HG03159 (cell line): ENCODE results near the gene SET.
A peak's percentile ranks its signal among the peaks of the same experiment; 100 is the strongest.

Experiments
- ATAC-seq: cut with Tn5 transposase; IDR thresholded peaks from one replicate; pipeline ENCODE4 v1.9.1; 2021; ENCODE audit warnings: mild to moderate bottlenecking, moderate library complexity; ENCODE audit not compliant: unreplicated experiment

The SET gene

GRCh38 chr9:128707446-128707845, 18.4 kb downstream of the SET start:
- no peak for ATAC-seq

GRCh38 chr9:128712451-128713410, 23.7 kb downstream of the SET start:
- no peak for ATAC-seq

- ATAC-seq: no peak
These were observed 24.4 kb downstream of the SET start for GRCh38 chr9:128713411-128713780.

GRCh38 chr9:128713941-128714573, 25.0 kb downstream of the SET start:
- no peak for ATAC-seq

- no peak for ATAC-seq
These were observed 25.8 kb downstream of the SET start for GRCh38 chr9:128714586-128715435.

GRCh38 chr9:128715436-128715750, 26.4 kb downstream of the SET start:
- no peak for ATAC-seq

GRCh38 chr9:128716581-128717254, 27.7 kb downstream of the SET start:
- ATAC-seq: no peak

- no peak for ATAC-seq
These were observed 29.0 kb downstream of the SET start for GRCh38 chr9:128718047-128718446.

- no peak for ATAC-seq
These were observed 29.5 kb downstream of the SET start for GRCh38 chr9:128718475-128718874.

- ATAC-seq: no peak
These were observed 31.0 kb downstream of the SET start for GRCh38 chr9:128719919-128720605.

- ATAC-seq: no peak
These were observed 31.9 kb downstream of the SET start for GRCh38 chr9:128720841-128721486.

GRCh38 chr9:128721487-128722010, 32.5 kb downstream of the SET start:
- ATAC-seq: no peak

GRCh38 chr9:128722380-128723351, 33.6 kb downstream of the SET start:
- ATAC-seq: no peak

- ATAC-seq: no peak
These were observed 34.4 kb downstream of the SET start for GRCh38 chr9:128723352-128723865.

GRCh38 chr9:128723866-128724743, 35.1 kb downstream of the SET start, which contains the start of gene ZDHHC12:
ZDHHC12 (minus strand) TSS chr9:128724127; CDS start chr9:128724093, 34 bp downstream.
- ATAC-seq: peak; percentile 93

- ATAC-seq: no peak
These were observed 35.8 kb downstream of the SET start for GRCh38 chr9:128724744-128725211.
